NCI-H774 (cell line): ENCODE measurements around the gene FCRL5.

Experiments
- DNase-seq: peaks from one replicate; lab custom pipeline; 2025; lab: John Stamatoyannopoulos, UW

Gene FCRL5

DNA sequence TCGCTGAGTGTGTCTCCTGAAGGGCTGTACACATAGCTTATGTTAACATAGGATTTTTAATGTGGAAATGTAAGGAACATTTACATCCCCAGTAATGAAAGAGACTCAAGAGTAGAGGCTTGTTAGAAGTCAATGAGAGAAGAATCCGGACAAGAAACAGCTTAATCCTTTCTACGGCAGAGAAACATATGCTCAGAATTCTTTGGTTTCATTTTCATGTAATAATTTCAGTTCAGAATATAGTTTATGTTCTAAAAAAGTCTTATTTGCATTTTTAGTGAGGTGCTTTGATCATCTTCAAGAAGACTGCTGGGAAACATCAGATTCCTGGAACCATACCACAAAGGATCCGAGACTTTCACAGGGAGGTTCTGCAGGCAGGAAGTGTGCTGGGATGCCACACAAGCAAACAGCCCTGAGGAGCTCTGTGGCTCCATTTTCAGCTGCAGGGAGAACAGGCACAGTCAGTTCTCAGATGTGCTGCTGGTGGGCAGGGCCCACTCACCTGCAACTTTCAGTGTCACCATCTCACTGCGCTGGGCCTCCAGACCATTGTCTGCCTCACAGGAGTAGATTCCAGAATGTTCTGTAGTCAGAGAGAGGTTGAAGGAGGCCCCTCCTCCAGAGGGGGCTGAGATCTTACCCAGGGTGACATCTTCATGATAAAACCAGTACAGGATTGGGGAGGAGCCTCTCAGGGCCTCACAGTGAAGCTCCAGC lies 28.4 kb downstream of the FCRL5 start:
- no peak for DNase-seq

DNA sequence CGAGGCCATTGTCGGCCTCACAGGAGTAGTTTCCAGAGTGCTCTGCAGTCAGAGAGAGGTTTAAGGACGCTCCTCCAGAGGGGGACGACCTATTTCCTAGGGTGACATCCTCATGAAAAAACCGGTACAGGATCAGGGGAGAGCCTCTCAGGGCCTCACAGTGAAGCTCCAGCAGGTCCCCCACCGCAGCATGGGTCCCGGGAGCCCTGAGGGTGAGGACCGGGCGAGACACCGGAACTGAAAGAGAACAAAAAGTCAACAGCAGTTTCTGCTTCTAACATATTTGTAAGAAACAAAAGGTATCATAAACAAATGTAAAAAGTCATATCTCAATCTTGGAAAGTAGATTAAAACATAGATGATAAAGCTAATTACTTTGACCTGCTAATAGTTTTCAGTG lies 31.3 kb downstream of the FCRL5 start:
- no peak for DNase-seq

GRCh38 chr1:157520386-157520935 lies 31.9 kb downstream of the FCRL5 start:
- no peak for DNase-seq

- no peak for DNase-seq
Observed at GRCh38 chr1:157519451-157519850, 32.9 kb downstream of the FCRL5 start.

DNA sequence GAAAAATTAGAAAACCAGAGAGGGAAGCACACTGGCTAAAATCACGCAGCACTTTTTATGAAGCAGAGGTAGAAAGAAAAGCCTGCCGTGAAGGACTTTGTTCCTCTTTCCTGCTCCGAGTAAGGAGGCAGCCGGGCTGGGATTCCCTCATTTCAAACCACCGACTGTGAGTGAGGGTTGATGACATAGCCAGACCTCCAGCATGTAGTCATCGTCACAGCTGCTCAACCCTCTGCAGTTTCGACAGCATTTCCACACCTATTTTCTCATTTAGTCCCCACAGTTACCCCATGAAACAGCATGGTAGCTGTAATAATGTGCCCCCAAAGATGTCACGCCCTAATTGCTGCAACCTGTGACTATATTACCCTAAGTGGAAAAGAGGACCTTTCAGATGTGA lies 35.3 kb downstream of the FCRL5 start:
- no peak for DNase-seq

- no peak for DNase-seq
Observed at GRCh38 chr1:157515709-157516108, 36.6 kb downstream of the FCRL5 start.

DNA sequence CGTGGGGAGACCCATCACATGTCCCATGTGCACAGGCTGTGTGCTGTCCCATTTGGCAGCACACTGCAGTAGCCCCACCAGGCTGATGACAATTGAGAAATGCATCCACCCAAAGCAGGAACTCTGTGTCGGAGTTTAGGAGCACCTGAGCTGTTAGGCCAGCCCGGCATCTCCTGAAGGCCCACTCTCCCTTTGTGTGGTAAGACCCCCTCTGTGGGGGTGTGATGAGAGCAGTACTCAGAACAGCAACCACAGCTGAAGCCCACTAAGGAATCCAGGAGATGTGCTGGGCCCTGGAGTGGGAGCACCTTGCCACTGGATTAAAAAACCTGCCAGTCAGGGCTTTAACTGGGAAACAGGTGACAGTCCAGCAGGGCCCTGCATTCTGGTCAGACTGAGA lies 37.2 kb downstream of the FCRL5 start:
- no peak for DNase-seq

GRCh38 chr1:157512036-157512969 lies 40.0 kb downstream of the FCRL5 start:
- no peak for DNase-seq

DNA sequence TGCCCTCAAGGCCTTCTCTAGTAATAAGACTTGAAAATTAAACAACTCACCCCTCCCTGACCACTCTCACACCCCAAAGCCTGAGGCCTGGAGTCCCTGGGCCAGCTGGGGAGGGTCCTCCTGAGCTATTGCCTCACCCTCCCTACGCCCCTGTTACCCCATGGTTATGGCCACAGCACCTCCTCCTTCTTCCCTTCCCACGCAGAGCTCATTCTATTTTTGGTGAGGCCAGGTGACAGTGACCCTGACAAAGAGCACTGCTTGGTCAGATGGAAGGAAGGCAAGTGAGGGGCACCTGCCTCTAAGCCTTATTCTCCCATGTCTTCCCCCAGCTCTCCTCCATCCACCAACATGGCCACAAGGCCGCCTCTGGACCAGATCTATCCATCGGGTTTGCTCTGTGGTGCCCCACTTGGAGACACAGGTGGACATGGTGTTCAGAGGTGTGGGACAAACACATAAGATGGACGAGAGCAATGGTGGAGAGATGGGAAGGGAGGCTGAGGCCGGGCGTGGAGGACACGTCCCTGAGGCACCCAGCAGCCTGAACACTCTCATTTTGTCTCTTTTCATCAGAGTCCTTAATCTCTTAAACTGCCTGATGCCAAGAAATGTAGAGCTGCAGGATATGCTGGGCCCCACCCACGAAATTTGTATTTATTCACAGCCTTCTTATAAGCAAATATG lies 42.6 kb downstream of the FCRL5 start:
- no peak for DNase-seq

GRCh38 chr1:157505481-157506272 lies 46.6 kb downstream of the FCRL5 start:
- peak; percentile 78 for DNase-seq

GRCh38 chr1:157504646-157505045 lies 47.7 kb downstream of the FCRL5 start:
- DNase-seq, result no peak

DNA sequence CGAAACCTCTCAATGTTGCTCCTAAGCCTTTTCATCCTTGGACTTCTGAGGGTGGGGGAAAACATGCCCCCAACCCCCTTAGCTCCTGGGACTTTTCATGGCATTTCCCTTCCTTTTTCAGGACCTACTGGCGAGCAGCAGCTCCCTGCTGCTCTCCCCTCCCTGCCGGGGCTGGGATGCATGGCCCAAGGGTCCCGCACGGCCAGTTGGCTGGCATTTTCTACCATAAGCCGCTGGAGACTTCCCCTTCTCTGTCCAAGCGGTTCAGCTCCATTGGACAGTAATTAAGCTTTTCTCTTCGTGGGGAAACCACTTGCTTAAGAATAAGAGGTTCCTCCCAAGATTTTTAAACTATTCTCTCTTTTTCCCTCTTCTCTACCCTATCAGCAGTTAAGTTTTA lies 52.8 kb downstream of the FCRL5 start:
- DNase-seq, result no peak

GRCh38 chr1:157498736-157499090 lies 53.6 kb downstream of the FCRL5 start:
- DNase-seq, result no peak

DNA sequence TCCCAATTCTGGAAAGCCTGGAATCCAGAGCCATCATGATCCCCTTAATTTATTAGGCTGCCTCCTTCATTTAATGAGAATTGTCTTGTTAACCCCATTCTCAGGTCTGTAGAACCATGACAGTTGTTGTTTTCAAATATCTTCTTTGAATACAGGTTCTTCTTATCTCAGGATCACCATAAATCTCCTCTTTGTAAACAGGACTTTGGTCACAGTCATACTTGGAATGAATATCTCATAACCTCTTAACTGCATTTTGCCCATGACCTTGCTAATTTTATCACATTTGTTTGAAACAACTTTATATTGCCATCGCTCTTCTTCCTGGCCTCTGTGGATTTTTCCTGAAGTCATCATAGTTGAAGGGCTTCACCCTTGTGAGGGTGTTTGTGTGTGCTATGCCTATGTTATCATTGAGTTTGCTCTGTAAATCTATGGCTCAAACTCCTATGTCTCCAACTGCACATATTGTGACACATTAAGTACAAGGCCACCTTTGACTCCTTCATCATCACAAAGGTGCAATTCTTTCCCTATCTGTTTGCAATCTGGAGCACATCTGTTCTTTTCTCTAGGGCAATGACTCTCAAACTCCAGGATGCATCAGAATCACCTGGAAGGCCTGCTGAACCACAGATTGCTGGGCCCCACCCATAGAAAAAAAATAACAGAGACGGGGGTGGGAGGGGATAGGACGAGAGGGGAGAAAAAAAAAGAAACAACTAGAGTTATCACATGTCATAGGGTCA lies 54.2 kb downstream of the FCRL5 start:
- DNase-seq, result no peak

DNA sequence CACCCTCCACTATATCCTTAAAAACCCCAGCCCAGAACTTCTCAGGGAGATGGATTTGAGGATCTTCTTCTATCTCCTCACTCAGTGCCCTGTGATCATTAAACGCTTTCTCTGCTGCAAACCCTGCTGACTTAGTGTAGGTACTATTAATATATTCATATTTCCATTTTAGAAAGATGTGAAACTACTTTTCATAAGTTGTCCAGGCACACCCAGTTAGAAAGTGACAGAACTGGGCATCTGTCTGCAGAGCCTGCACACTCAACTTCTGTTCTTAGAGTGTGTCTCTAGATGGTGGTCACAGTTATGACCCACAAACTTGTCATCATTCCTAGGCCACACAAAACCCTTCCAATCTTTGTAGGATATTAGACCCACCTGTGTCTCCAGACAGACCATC lies 55.0 kb downstream of the FCRL5 start:
- DNase-seq, result no peak

DNA sequence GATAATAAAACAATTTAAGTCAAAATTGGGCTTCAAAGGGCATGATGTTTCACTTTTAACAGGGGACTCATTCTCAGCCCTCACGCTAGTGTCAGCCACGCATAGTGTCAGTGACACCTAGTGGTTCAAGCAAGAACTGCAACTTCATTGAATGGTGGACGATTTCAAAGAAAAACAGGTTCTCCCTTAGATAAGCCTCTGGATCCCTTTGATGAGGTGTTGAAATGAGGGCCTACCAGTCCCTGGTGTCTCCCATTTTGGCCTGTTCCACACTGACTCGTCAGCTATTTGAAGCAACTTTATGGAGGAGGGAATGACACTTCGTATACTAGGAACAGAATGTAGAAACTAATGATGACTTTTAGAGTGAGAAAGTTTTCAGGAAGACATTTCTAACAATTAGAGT lies 56.2 kb downstream of the FCRL5 start:
- DNase-seq, result peak; percentile 63

GRCh38 chr1:157495285-157495684 lies 57.0 kb downstream of the FCRL5 start:
- DNase-seq, result peak; percentile 18

- no peak for DNase-seq
Observed at GRCh38 chr1:157494093-157494492, 58.2 kb downstream of the FCRL5 start.

DNA sequence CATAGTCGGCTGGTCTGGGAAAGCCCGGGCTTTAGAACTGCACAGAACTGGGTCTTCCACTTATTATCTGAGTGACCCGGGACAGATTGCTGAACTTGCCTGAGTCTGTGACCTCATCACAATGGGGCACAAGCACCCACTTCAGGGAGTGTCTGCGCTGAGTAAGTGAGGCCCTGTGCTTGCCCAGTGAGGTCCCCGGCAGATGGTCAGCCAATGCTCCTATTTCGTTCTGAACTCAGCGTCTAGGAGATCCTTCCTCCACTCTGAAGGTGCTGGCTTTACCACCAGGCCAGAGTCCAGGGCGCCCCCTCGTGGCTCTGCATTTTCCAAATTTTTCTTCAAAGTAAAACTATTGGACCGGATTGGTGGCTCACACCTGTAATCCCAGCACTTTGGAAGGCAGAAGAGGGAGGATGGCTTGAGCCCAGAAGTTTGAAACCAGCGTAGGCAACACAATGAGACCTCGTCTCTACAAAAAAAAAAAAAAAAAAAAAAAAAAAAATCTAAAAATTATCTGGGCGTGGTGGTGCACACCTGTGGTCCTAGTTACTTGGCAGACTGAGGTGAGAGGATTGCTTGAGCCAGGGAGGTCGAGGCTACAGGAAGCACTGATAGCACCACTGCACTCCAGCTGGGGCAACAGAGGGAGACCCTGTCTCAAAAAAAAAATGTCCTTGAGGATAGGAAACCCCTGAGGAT lies 61.7 kb downstream of the FCRL5 start:
- peak; percentile 59 for DNase-seq

DNA sequence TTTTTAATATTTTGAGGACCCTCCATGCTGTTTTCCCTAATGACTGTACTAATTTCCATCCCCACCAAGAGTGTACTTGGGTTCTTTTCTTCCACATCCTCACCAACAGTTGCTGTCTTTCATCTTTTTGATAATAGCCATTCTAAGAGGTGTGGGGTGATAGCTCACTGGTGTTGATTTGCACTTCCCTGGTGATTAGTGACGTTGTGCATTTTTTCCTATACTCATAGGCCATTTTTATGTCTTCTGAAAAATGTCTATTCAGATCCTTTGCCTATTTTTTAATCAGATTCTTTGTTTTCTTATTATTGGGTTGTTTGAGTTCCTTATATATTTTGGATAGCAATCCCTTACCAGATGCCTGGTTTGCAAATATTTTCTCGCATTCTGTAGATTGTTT lies 64.2 kb downstream of the FCRL5 start:
- no peak for DNase-seq
